ENCODE data around the gene CCR7.
A peak's percentile ranks its signal among the peaks of the same experiment; 100 is the strongest.

Gene CCR7

GRCh38 chr17:40561294-40561870, 3.9 kb downstream of the CCR7 start:
- no peak for DNase-seq

- peak; percentile 37 for DNase-seq
Observed at GRCh38 chr17:40560592-40561293, 4.5 kb downstream of the CCR7 start.

- DNase-seq = peak; percentile 80
Observed at GRCh38 chr17:40559954-40560591, 5.2 kb downstream of the CCR7 start.

GRCh38 chr17:40559564-40559916, 5.7 kb downstream of the CCR7 start:
- DNase-seq = no peak

- no peak for DNase-seq
Observed at GRCh38 chr17:40558890-40559563, 6.2 kb downstream of the CCR7 start.

- no peak for DNase-seq
Observed at GRCh38 chr17:40558300-40558889, 6.9 kb downstream of the CCR7 start.

GRCh38 chr17:40557531-40558299, 7.6 kb downstream of the CCR7 start:
- no peak for DNase-seq

GRCh38 chr17:40556884-40557414, 8.3 kb downstream of the CCR7 start:
- no peak for DNase-seq

GRCh38 chr17:40556198-40556661, 9.0 kb downstream of the CCR7 start:
- DNase-seq = no peak

- no peak for DNase-seq
Observed at GRCh38 chr17:40555296-40556190, 9.7 kb downstream of the CCR7 start.

- DNase-seq = no peak
Observed at GRCh38 chr17:40554646-40555295, 10.5 kb downstream of the CCR7 start.

GRCh38 chr17:40553694-40554534, 11.4 kb downstream of the CCR7 start:
- no peak for DNase-seq

GRCh38 chr17:40552806-40553693, 12.2 kb downstream of the CCR7 start:
- no peak for DNase-seq

- DNase-seq = no peak
Observed at GRCh38 chr17:40551879-40552768, 13.1 kb downstream of the CCR7 start.

GRCh38 chr17:40551091-40551878, 14.0 kb downstream of the CCR7 start:
- DNase-seq = no peak

GRCh38 chr17:40550608-40551007, 14.7 kb downstream of the CCR7 start:
- no peak for DNase-seq
